Keratinocyte (primary cell): ENCODE measurements around the gene MKS1.

Source experiments
- EZH2 ChIP-seq: IDR thresholded peaks from one replicate; pipeline ENCODE4 v1.6.1; 2012; ENCODE audit warnings: inconsistent platforms, mild to moderate bottlenecking, low read length, moderate library complexity
- TF ChIP-seq, protein P1 (sequence below), 3 experiments: IDR thresholded peaks in 1 of 3; conservative IDR thresholded peaks in 1 of 3; optimal IDR thresholded peaks in 1 of 3; 2 replicates in 2 of 3; 3 replicates in 1 of 3; pipeline versions ENCODE3 to v1.5.1; 2011; ENCODE audit warnings: low read length in 3 of 3, mild to moderate bottlenecking in 3 of 3, moderate library complexity in 2 of 3, control low read depth in 1 of 3, inconsistent platforms in 1 of 3; ENCODE audit not compliant: insufficient read depth in 2 of 3; ENCODE audit errors: extremely low read depth in 1 of 3

DNA sequence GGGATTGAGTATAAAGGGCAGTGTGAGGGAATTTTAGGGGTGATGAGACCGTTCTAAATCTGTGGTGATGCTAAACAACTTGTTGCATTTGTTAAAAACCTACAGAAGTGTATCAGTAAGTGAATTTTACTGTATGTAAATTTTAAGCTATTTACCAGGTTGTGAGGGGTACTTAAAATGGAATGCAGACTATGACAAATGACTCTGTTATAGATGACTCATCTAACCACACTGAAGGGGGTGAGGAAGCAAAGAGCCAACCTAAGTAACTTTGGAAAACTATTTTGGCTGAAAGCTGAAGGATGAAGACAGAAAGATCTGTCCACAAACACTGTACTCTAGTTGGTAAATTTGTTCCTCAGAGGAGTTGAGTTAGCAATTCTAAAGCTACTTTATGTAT, 5.3 kb upstream of the MKS1 start:
- TF ChIP-seq, protein P1, sequence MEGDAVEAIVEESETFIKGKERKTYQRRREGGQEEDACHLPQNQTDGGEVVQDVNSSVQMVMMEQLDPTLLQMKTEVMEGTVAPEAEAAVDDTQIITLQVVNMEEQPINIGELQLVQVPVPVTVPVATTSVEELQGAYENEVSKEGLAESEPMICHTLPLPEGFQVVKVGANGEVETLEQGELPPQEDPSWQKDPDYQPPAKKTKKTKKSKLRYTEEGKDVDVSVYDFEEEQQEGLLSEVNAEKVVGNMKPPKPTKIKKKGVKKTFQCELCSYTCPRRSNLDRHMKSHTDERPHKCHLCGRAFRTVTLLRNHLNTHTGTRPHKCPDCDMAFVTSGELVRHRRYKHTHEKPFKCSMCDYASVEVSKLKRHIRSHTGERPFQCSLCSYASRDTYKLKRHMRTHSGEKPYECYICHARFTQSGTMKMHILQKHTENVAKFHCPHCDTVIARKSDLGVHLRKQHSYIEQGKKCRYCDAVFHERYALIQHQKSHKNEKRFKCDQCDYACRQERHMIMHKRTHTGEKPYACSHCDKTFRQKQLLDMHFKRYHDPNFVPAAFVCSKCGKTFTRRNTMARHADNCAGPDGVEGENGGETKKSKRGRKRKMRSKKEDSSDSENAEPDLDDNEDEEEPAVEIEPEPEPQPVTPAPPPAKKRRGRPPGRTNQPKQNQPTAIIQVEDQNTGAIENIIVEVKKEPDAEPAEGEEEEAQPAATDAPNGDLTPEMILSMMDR (optimal IDR thresholded peaks at IDR 0.05 in 1 of 3, IDR thresholded peaks at IDR 0.05 in 1 of 3, conservative IDR thresholded peaks at IDR 0.05 in 1 of 3; ENCODE audit: extremely low read depth in 1 of 3, insufficient read depth in 2 of 3, low read length in 3 of 3), result no peak
- TF ChIP-seq EZH2, result no peak
